Stimulated activated CD4-positive, alpha-beta T cell treated with anti-CD3 and anti-CD28 coated beads, Interleukin-2, amount 100 ng/mL, for 48 hours (primary cell): Measurements from ENCODE around the gene LAMB4.
"Not testable (repeated sequence)": the region's sequence is repeated elsewhere in the genome, so short reads cannot be mapped to it uniquely, and the experiment has no call there.

ENCODE experiments used
- DNase-seq, 2 donors: peaks; one replicate each; pipeline ENCODE4 v3.0.0-alpha.2; 2020

The LAMB4 gene

GRCh38 chr7:108037741-108038140 is 92.4 kb downstream of the LAMB4 start:
- no peak for DNase-seq

GRCh38 chr7:108037140-108037539 is 93.0 kb downstream of the LAMB4 start:
- no peak for DNase-seq

GRCh38 chr7:108034586-108034985 is 95.6 kb downstream of the LAMB4 start:
- no peak for DNase-seq

- DNase-seq = no peak
Observed at GRCh38 chr7:108033776-108034497, 96.2 kb downstream of the LAMB4 start.

GRCh38 chr7:108033309-108033708 is 96.9 kb downstream of the LAMB4 start:
- DNase-seq = not testable (repeated sequence)

- DNase-seq = no peak
Observed at GRCh38 chr7:108030516-108030915, 99.6 kb downstream of the LAMB4 start.

GRCh38 chr7:108029034-108029433 is 101.1 kb downstream of the LAMB4 start:
- DNase-seq = no peak

GRCh38 chr7:108028111-108028510 is 102.0 kb downstream of the LAMB4 start:
- DNase-seq = no peak

- no peak for DNase-seq
Observed at GRCh38 chr7:108027239-108027638, 102.9 kb downstream of the LAMB4 start.

- DNase-seq = no peak
Observed at GRCh38 chr7:108026647-108027046, 103.5 kb downstream of the LAMB4 start.

- DNase-seq = no peak
Observed at GRCh38 chr7:108026116-108026515, 104.0 kb downstream of the LAMB4 start.

GRCh38 chr7:108024538-108024937 is 105.6 kb downstream of the LAMB4 start:
- DNase-seq = no peak

GRCh38 chr7:108020585-108020984 is 109.6 kb downstream of the LAMB4 start:
- no peak for DNase-seq

- DNase-seq = no peak
Observed at GRCh38 chr7:108018668-108019067, 111.5 kb downstream of the LAMB4 start.

GRCh38 chr7:108017776-108018151 is 112.4 kb downstream of the LAMB4 start:
- no peak for DNase-seq

- DNase-seq = no peak
Observed at GRCh38 chr7:108016841-108017775, 113.1 kb downstream of the LAMB4 start.

GRCh38 chr7:108015740-108016139 is 114.4 kb downstream of the LAMB4 start:
- no peak for DNase-seq

- no peak for DNase-seq
Observed at GRCh38 chr7:108014747-108015682, 115.1 kb downstream of the LAMB4 start.

GRCh38 chr7:108014215-108014614 is 115.9 kb downstream of the LAMB4 start:
- no peak for DNase-seq

- no peak for DNase-seq
Observed at GRCh38 chr7:108012499-108013430, 117.4 kb downstream of the LAMB4 start.

- DNase-seq = no peak
Observed at GRCh38 chr7:108010377-108010776, 119.8 kb downstream of the LAMB4 start.

GRCh38 chr7:108009873-108010272 is 120.3 kb downstream of the LAMB4 start:
- DNase-seq = no peak
